ENCODE data around the gene TBC1D32.

The TBC1D32 gene

DNA sequence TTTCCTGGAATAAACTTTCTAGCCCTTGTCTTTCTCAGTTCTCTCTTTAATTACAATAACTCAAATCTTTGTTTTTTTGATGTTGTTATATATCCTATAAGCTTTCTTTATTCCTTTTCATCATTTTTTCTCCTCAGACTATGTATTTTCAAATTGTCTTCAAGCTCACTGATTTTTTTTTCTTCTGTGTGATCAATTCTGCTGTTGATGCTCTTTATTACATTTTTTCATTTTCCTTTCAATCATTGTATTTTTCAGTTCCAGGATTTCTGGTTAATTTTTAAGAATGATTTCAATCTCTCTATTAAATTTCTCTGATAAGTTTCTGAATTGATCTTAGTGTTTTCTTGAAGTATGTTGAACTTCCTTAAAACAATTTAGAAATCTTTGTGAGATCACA lies 209.7 kb downstream of the TBC1D32 start:
- TF ChIP-seq ZNF473 (tag by site-specific recombination; IDR thresholded peaks at IDR 0.05): no peak
- peak; percentile 32 for TF ChIP-seq SETDB1 (IDR thresholded peaks at IDR 0.05; ENCODE audit: insufficient read length, low read length)
- TF ChIP-seq ZNF174 (tag by site-specific recombination; IDR thresholded peaks at IDR 0.05): no peak
- TF ChIP-seq IKZF3 (tag by site-specific recombination; IDR thresholded peaks at IDR 0.05): no peak
- Histone ChIP-seq H3K9me3 (ENCODE audit: control insufficient read depth, insufficient read depth, low read depth, low read length) (no peaks in the 10 kb centered on the region), H3K27ac (ENCODE audit: extremely low read depth, low read depth, low read length) (no peak overlapping the region), H3K4me1 (ENCODE audit: control insufficient read depth, insufficient read depth, low read length) (no peaks in the 10 kb centered on the region), H3K36me3 (ENCODE audit: control insufficient read depth in 2 of 2, insufficient read depth in 1 of 2, low read length in 2 of 2) (peaks cover 0 to 20% of the 10 kb centered on the region in 2 experiments; a peak in 1 of 3 replicates), H3K4me3 (ENCODE audit: low read depth, low read length) (no peak overlapping the region)
- ChIA-PET POLR2A (no interaction called here), CTCF (no interaction called here)

GRCh38 chr6:121112356-121112755 lies 221.9 kb downstream of the TBC1D32 start:
- TF ChIP-seq YY2 (tag by site-specific recombination; IDR thresholded peaks at IDR 0.05) (no peak), SCRT2 (tag by site-specific recombination; IDR thresholded peaks at IDR 0.05) (no peak), ZBTB7A (tag by site-specific recombination; IDR thresholded peaks at IDR 0.05; ENCODE audit: low read depth) (no peak), ZNF138 (tag by site-specific recombination; IDR thresholded peaks at IDR 0.05; ENCODE audit: borderline replicate concordance) (no peak), ZNF776 (tag by site-specific recombination; IDR thresholded peaks at IDR 0.05; ENCODE audit: borderline replicate concordance) (no peak), ZNF473 (tag by site-specific recombination; IDR thresholded peaks at IDR 0.05) (no peak), PATZ1 (tag by site-specific recombination; IDR thresholded peaks at IDR 0.05) (no peak), SP7 (tag by site-specific recombination; IDR thresholded peaks at IDR 0.05) (no peak), ZNF302 (tag by site-specific recombination; IDR thresholded peaks at IDR 0.05; ENCODE audit: low read depth) (no peak), IKZF3 (tag by site-specific recombination; IDR thresholded peaks at IDR 0.05) (no peak), ZNF169 (tag by site-specific recombination; IDR thresholded peaks at IDR 0.05) (no peak), PRDM1 (tag by site-specific recombination; IDR thresholded peaks at IDR 0.05) (no peak), HOXA7 (CRISPR knock-in tag; IDR thresholded peaks at IDR 0.05; ENCODE audit: borderline replicate concordance) (no peak), ZNF112 (tag by site-specific recombination; IDR thresholded peaks at IDR 0.05) (no peak), ZFP37 (tag by site-specific recombination; IDR thresholded peaks at IDR 0.05) (no peak), ZNF274 (IDR thresholded peaks at IDR 0.05; ENCODE audit: low read length) (no peak), ZNF274 (tag by site-specific recombination; IDR thresholded peaks at IDR 0.05; ENCODE audit: borderline replicate concordance) (no peak), ZNF394 (tag by site-specific recombination; IDR thresholded peaks at IDR 0.05; ENCODE audit: borderline replicate concordance) (no peak), RBAK (tag by site-specific recombination; IDR thresholded peaks at IDR 0.05) (no peak)
- POLR2A ChIA-PET: no interaction called here
- CTCF ChIA-PET: interaction anchor here (0.6 kb wide), 1 partner anchor 1226 kb away, joined by 3 read pairs; no protein-coding TSS in a partner anchor
- no peaks in the 10 kb centered on the region for H3K9me3 ChIP-seq (ENCODE audit: control insufficient read depth, insufficient read depth, low read depth, low read length)
- H3K27ac ChIP-seq (ENCODE audit: extremely low read depth, low read depth, low read length): no peak overlapping the region
- no peak overlapping the region for H3K4me3 ChIP-seq (ENCODE audit: low read depth, low read length)
- no peaks in the 10 kb centered on the region for H3K36me3 ChIP-seq (ENCODE audit: control insufficient read depth in 2 of 2, insufficient read depth in 1 of 2, low read length in 2 of 2)
- H3K4me1 ChIP-seq (ENCODE audit: control insufficient read depth, insufficient read depth, low read length): no peaks in the 10 kb centered on the region

DNA sequence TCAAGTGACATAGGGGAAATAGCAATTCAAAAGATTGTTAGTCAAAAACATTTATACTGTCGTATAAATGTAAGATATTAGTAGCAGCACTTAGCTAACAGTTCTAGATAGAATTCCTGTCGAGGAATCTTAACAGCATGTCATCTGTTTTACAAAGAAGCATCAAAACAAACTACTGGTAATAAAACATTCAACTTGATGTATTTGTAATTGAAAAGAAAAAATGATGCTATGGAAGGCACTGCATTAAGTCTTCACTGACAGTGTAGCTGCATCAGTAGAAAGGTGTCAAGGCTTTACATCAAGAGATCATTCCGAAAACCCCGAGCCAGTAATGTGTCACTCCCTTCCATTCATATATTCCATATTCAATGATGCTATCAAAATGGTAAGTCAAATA lies 223.5 kb downstream of the TBC1D32 start:
- H3K4me3 ChIP-seq (ENCODE audit: low read depth, low read length): no peak overlapping the region
- ChIA-PET POLR2A (no interaction called here), CTCF (interaction anchor here (0.7 kb wide), 1 partner anchor 817 kb away, joined by 4 read pairs; no protein-coding TSS in a partner anchor)
- no peaks in the 10 kb centered on the region for H3K36me3 ChIP-seq (ENCODE audit: control insufficient read depth in 2 of 2, insufficient read depth in 1 of 2, low read length in 2 of 2)
- H3K9me3 ChIP-seq (ENCODE audit: control insufficient read depth, insufficient read depth, low read depth, low read length): no peaks in the 10 kb centered on the region
- no peaks in the 10 kb centered on the region for H3K4me1 ChIP-seq (ENCODE audit: control insufficient read depth, insufficient read depth, low read length)
- H3K27ac ChIP-seq (ENCODE audit: extremely low read depth, low read depth, low read length): no peak overlapping the region
- TF ChIP-seq ZNF660 (tag by site-specific recombination; IDR thresholded peaks at IDR 0.05) (no peak), MEIS1 (CRISPR knock-in tag; IDR thresholded peaks at IDR 0.05; ENCODE audit: borderline replicate concordance) (no peak), ZNF514 (tag by site-specific recombination; IDR thresholded peaks at IDR 0.05) (no peak), ZNF639 (tag by site-specific recombination; IDR thresholded peaks at IDR 0.05) (no peak), ZNF335 (tag by site-specific recombination; conservative IDR thresholded peaks at IDR 0.05) (no peak), KLF7 (tag by site-specific recombination; IDR thresholded peaks at IDR 0.05; ENCODE audit: borderline replicate concordance) (no peak), PRDM6 (tag by site-specific recombination; IDR thresholded peaks at IDR 0.05) (no peak), ZBTB21 (tag by site-specific recombination; IDR thresholded peaks at IDR 0.05) (no peak), ZNF707 (tag by site-specific recombination; IDR thresholded peaks at IDR 0.05) (no peak), ZNF221 (tag by site-specific recombination; IDR thresholded peaks at IDR 0.05; ENCODE audit: borderline replicate concordance) (no peak)
